HG02938 (cell line): ENCODE data around the gene C1QL2.

ENCODE experiments used
- ATAC-seq: cut with Tn5 transposase; IDR thresholded peaks from one replicate; pipeline ENCODE4 v1.9.1; 2021; ENCODE audit warnings: mild to moderate bottlenecking, moderate library complexity; ENCODE audit not compliant: unreplicated experiment

C1QL2 gene

DNA sequence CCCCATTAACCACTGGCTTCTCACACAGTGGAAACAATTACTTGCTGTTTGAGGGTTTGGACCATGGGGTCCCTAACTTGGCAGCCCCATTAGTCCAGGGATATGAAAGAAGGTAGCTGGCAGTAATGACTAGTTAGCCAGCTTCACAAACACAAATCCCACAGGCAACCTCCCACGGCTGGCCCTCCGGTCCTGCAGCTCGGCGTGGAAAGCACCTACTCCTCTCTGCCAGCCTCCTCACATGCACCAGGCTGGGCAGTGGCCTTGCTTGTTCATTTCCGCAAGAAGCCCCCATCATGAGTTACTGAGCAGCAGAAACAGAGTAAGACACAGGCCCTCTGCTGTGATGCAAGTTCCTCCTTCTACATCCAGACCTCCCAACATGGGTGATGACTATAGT lies 13.7 kb downstream of the C1QL2 start:
- ATAC-seq: no peak

DNA sequence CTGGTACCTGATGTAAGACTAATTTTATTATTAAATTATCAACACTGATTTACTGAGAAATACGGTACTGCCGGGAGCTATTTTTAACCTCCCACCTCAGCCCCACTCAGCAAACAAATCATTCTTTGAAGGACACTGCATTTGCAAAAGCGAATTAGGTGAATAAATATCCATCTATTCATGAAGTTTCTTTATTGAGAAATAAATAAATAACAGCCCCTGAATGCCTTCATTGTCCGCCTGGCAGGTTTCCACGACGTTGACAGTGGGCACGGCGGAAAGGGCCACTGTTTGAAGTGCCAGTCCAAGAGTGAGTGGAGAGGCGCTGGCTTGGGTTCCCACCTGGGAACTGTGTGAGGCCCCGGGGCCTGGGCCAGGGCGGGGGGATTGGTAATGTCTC lies 15.7 kb downstream of the C1QL2 start:
- no peak for ATAC-seq

DNA sequence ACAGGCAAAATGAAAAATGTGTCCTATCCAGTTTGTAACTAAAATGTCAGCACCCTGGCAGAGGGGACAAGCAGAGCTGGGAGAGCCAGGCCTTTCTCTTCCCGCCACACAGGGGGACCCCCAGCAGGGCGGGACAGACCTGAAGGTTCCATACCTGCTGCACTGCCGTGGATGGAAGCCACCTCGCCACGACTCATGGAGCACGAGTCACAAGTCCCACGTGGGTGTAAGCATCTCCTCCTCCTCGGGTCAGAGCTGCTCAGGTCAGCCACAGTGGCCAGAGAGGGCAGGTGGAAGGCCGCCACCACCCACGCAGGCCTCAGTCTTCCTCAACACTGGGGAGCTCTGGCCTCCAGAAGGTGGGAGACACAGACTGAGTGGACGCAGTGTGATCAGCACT lies 21.0 kb downstream of the C1QL2 start:
- ATAC-seq: no peak

DNA sequence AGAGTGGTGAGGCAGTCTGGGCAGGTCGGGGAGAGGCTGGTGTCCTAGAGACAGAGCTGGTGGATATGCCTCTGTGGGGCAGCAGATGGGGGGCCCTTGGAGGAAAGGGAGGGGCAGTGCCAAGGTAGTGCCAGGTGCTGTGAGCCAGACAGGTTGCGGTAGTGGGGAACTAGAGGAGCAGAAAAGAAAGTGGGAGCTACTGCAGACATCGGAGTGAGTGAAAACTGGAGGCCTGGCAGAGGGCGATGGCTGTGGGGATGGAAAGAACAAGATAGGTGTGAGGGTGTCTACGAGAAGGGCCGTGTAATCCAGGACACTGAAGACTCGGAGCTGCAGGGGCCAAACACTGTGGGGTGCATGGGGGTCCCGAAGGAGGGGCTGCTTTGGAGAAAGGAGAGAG lies 21.7 kb downstream of the C1QL2 start:
- no peak for ATAC-seq

DNA sequence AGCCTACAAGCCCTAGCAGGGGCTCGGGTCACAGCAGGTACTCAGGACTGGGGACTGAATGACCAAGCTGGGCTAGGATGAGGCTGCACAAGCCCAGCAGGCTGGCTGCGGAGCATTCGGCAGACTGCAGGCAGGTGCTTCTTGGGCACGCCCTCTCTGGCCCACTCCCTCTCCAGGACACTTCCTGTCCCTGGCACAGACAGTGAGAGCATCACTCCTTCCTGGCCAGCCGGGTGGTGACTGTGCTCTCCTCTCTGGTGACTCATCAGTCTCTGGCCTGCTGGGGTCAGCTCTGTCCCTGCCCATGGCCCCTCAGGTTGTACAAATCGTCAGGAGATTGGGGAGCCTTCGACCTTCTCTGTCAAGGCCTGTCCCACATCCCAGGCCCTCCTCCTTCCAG lies 22.5 kb downstream of the C1QL2 start:
- no peak for ATAC-seq

DNA sequence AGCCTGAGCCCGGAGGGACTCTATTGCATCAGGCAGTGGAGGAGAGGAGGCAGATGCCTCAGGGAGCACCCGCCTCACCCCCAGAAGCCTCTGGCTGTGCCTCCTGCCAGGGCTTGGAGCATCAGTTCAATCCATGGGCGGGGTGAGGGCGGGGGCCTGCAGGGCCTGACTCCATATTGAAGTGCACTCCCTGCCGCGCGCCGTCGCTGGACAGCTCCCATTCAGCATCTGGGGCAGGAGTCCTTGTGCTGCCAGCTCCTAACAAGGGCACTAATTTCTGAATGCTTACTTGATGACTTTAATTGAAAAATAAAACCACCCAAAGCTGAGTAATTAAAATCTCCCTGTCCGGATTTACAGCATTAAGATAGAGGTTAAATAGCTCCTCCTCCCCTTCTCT lies 23.8 kb downstream of the C1QL2 start:
- ATAC-seq: no peak

DNA sequence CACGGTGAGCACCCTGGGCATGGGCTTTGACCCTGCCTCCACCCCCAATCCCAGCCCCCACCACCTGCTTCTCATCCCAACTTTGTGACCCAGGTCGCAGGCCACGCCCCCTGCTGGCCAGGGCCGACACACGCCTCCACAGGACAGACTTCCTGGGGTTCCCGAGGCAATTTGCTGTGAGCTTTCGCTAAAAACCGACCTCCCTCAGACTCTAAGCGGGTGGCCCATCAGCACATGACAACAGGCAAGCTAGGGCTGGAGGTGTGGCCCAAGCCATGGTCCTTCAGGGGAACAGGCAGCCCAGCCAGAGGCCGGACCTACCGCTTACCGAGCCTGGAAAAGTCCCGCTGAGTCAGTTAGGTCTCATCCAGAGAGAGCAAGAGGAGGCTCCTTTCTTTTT lies 31.9 kb downstream of the C1QL2 start:
- ATAC-seq: no peak

DNA sequence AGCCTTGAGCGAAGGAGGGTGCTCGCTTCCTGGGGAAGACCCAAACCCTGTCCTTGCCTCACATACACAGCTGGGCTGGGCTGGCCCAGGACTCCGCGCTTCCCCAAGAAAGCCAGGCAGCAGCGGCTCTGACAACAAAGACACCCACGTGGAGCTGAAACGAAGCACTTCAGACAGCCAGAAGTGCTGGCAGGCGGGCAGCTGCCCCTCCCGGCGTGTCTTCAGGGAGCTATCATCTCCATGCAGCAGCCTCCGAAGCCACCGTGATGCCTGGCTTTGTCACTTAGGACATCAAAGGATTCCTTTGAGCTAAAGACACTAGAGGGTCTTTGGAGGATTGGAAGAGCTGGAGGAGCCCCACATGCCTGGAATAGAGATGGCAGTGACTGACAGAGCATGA lies 35.2 kb downstream of the C1QL2 start:
- ATAC-seq: no peak

DNA sequence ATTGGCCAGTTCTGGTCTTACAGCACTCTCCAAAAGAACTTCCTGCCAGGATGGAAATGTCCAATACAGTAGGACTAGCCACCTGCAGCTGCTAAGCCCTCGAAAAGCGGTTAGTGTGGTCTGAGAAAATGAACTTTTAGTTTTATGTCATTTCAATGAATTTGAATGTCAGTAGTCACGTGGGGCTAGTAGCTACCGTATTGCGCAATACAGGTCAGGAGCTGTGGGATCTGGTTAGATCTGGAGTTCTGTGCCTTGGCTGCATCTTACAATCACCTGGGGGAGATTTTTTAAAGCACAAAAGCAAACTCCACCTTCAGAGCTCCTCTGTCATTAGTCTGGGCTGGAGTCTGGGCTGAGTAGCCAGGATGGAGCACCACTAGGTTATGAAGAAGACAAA lies 35.9 kb downstream of the C1QL2 start:
- no peak for ATAC-seq

DNA sequence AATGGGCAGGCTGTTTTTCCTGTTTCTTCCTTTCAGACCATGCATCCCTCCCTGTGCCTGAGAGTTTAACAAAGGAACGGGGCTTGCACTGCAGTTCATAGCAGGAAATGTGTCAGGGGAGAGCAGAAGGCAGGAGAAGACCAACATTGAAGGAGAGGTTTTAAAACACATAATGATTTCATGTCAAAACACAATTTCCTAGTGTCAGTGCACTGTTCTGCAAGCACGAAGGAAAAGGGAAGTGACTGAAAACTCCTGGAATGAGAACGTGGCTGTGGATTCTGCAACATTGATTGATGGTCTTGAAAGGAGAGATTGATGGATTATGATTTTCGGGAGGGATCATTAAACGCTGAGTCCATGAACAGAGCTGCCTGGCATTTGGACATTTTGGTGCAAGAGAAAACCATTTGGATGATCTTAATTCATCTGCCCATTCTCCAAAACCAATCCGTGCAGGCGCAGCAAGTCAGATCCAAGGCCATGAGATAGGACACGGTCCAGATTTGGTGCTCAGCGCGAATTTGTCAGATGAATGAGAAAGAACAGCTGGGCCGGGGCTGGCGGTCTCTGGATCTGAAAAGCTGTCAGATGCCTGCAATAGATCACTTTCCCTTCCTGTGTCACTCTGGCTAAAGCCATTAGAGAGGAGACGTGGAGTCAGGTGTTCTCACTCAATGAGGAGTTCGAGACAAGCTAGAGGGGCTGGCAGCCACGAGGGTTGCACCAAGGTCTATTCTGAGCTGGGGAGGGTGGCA lies 38.4 kb downstream of the C1QL2 start:
- no peak for ATAC-seq

DNA sequence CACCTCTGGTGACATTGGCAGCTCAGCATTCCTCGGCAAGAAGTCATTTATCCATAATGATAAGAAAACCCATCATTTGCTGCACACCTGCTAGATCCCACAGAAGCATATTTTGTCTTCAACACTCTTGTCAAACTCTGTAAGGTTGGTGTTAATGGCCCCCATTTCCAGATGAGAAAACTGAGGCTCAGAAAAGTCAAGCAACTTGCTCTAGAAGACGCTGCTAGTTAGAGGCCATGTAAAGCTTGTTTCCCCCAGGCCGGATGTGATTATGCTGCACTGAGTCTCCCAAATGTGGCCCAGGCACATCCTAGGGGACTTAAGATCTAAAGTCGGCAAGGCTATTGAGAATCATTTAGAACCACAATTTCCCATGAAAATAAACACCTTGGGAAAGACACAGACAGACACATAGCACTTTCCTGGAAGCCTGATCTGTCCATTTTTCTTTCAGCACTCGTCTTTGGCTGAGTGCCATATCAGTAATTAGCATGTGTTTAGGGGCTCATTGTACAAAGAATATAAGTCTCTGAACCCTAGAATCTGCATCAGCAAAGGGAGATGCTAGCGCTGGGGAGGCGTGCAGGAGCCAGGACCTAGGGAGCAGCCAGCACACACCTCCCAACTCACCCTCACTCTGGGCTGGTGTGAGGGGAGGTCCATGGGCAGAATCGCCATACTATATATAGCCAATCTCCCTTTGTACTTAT lies 39.3 kb downstream of the C1QL2 start:
- no peak for ATAC-seq

DNA sequence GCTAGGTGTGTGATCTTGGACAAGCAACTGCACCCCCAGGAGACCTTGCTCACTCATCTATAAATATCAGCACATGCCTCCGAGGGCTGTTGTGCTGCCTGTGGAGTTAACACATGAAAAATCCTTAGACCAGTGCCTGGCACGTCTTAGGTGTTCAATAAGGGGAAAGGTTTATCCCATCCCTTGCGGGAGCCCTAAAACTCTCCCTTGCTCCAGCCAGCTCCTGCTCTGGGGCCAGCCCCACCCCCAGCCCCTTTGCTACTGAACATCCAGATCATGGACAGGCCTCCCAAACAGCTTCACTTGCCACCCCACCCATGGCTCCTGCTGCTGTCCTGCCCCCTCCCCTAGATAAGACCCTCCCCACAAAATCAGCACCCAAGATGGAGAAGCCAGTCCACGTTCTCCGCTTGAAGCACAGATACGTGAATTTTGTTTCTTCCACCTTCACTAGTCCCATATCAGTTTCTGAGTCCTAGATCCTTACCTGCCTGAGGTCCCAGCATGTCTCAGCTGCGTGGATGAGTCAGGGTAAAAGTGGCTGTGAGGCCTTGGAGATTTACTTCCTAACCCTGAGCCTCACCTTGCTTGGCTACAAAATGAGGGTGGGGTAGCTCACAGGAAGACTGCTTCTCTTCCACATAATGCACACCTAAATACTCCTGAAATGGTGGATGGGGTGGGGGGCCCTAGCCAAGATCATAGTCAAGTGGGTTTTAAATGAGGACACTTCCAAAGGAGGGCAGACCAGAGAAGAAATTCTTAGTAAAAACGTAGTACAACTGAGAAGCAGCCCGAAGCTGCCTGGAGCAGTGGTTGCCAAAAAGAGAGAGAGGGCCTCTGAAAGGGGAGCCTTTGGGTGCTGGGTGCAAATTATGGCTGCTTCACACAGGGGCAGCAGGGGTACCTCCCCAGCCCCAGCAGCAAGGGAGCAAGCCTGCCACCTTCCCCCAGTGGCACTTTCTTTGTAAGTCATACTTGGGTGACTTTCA lies 40.4 kb downstream of the C1QL2 start:
- no peak for ATAC-seq

DNA sequence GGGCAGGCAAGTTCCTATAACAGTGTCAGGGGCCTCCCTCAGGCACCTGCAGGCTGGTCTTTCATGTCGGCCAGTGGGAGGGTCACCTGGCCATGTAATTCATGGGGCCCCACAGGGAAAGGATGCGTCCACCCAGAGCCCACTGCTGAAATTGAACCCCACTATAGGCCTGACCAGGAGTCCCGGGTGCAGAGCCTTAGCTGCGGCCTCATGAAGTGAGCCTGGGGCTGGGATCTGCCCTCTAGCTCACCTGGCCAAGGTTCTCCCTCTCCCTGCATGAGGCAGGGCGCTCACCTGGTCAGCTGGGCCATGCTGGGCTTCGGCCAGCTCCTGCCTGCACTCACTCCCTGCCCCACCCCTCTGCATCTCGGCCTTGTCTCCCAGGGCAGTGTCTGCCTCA lies 41.1 kb downstream of the C1QL2 start:
- no peak for ATAC-seq

DNA sequence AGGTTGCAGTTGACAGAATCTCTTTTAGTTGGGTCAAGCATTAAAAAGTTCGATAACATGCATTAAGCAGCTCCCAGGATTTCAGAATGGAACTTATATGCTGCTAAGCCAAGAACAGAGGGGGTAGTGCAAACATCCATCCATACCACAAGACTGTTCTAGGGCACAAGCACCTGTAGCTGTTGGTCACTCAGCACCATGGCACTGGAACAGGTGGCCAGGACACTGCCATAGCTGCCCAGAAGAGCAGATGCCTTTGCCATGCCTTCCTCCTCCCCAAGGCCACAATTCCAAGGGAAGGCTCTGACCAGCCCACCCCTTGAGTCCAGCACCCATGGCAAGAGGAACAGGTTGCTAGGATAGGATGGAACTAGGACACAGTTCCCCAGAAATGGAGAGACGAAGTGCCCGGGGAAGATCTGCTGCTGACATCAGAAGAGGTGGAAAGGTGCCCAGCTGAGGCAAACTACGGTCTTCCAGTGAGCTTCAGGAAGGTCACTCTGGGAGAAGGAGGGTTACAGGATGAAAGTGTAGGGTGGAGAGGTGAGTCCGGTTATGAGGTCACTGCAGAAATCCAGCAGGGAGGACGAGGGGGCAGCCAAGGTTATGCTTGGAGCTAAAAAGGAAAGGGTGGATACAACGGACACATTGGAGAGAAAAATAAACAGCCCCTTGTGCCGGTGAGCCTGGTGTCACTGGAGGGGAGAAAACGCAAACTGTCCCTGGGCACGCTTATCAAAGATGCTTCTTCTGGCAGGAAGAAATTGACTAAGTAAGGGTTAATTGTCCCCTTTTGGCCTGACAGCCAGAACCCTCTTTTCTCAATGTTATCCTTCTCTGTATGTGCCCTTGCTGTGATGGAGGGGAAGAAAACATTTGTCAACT lies 41.9 kb downstream of the C1QL2 start:
- ATAC-seq: no peak

DNA sequence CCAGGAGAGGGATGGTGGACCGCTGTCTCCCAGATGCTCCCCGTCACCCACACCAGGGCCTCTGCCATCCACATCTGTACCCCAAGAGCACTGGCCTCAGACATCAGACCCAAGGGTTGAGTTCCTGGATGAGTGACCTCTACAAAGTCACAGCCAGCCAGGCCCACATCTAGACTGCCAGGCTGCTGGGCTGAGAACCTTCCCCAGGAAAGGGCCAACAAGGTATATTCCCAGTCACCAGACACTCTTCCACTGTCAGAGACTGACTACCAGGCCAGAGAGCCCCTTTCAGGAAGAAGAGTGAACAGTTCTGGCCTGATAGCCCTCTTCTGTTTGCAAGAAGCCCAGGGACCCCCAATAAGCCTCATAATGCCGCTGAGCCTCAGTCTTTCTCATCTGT lies 44.3 kb downstream of the C1QL2 start:
- no peak for ATAC-seq

DNA sequence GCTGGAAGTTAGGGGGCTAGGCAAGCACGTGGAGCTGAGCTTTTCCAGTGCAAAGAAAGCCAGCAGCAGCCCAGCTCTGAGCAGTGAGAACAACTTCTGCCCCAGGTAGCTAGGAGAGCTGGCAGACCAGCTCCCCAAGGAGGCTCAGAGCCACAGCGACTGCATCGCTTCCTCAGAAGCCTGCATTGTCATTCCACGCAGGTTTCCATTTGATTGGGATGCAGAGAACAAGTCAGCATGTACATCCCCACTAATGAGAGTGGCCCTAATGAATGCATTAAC lies 45.1 kb downstream of the C1QL2 start:
- ATAC-seq: no peak

DNA sequence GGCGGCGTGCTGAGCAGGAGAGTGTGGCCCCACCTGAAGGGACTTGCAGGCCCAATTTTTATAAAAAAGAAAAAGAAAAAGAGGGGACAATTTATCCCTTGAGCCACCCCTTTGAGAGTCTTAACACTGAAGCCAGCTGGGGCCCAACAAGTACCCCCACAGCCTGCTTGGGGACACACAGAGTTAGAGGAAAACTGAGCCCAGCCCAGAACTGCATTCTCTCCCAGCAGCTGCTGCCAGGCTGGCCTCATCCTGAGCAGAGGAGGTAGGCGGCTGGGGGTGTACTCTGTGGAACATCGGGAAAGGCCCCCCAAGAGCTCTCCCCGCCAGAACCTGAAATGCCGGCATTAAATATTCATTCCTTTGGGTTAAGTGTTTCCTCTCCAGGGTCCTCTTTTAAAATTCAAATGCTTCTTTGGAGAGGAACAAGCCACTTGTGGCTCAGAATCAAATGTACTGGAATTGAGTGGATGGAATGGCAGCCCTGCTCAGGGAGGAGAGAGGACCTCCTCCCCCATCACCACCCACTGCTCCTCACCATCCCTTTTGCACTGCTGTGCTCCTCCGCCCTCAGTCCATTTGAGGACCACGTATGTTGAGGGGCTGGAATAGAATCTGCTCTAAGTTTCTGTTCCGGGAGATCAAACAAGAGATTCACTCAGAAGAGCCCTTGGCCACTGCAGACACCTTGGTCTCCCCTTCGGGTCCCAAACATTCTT lies 45.6 kb downstream of the C1QL2 start:
- no peak for ATAC-seq

DNA sequence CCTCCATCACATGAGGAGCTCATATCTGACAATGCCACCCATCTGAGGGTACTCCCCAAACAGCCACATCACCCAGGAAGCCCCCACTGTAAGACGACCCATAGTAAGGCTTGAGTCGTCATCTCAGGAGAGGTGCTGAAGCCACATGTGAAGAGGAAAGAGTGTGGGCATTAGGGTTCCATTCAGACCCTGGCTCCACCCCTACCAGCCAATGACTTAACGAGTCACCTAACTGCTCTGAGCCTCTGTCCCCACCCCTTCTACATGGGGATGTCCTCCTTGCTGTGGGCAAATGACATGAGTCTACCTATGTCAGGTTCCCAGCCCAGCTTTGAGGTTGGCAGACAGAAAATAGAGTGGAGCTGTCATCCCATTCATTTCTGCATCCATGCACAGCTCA lies 46.3 kb downstream of the C1QL2 start:
- no peak for ATAC-seq

DNA sequence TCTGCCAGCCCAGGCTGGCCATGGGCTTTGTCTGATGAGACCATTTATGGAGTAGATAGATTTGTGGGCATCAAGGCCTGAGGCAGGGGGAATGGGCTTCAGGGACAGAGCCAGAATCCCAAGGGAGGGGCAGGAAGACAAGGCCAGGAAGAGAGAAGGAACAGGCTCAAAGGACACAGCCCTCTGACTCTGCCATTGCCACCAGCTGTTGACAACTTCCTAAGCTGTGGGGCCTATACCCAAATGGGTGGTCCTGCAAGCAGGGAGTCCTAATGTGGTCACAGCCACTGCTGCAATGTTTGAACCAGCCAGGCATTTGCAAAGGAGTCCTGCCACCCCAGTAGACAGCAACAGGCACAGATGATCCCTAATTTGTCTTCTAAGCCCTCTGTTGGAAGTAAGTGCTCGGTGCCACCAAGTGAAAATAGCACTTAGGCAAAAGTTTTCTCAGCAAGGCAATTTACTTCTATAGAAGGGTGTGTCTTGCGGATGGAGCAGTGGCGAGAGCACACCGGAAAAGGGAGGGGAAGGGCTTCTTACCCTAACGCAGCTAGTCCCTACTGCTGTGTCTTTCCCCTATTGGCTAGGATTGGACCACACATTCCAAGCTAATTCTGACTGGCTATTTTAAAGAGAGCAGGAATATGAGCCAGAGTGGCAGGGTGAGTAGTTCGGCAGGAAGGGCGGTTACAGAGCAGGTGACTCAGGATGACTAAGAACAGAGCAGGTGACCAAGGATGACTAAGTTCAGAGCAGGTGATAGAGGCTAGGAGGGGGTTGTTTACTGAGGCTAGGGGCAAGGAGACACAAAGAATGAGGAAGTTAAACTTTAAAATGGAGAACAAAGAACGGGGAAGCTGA lies 47.2 kb downstream of the C1QL2 start:
- no peak for ATAC-seq
